Mucosa of descending colon (tissue), 3 donors: ENCODE results near the gene CCDC177. TPM values are rescaled to one million over a fixed set of nuclear protein-coding genes. Genes with fewer than 3 reads are reported as not detected.
"Not testable (repeated sequence)": the region's sequence is repeated elsewhere in the genome, so short reads cannot be mapped to it uniquely, and the experiment has no call there.

Source experiments
- ATAC-seq: fragments of 200-7000 bp; cut with Tn5 transposase; one replicate; pipeline ENCODE4 v1.9.1; 2020; ENCODE audit warnings: mild to moderate bottlenecking, moderate library complexity
- DNase-seq, 3 donors: peaks; one replicate each; pipeline ENCODE4 v3.0.0-alpha.2; 2020
- H3K36me3 ChIP-seq: fragments of 200-600 bp; one replicate; pipeline ENCODE4 v1.8.0; 2021; ENCODE audit warnings: low read depth, mild to moderate bottlenecking
- H3K4me1 ChIP-seq: fragments of 200-600 bp; one replicate; pipeline ENCODE4 v1.8.0; 2021; ENCODE audit warnings: low read depth, mild to moderate bottlenecking
- H3K4me3 ChIP-seq: fragments of 200-600 bp; one replicate; pipeline ENCODE4 v1.8.0; 2021; ENCODE audit warnings: mild to moderate bottlenecking
- H3K9me3 ChIP-seq: fragments of 200-600 bp; one replicate; pipeline ENCODE4 v1.8.0; 2021; ENCODE audit warnings: mild to moderate bottlenecking
- intact Hi-C, 2 donors: fragments of 100-400 bp; cut with DNase I in 1 of 2; cut with micrococcal nuclease in 1 of 2; formaldehyde crosslinking; loops; one replicate each; pipeline versions ENCODE4 v1.11.0 to v1.11.1; 2022; cut with DNase I, micrococcal nuclease
- total RNA-seq, 3 donors: library from RNA; stranded (reverse); fragmentation: NEBNext Ultra II Directional in 2 of 3; extraction: Animal tissue kit (Norgen Biotek cat#: 25700) in 2 of 3; gene quantifications; one replicate each; pipeline versions ENCODE4 v1.2.1 to v1.2.4, GENCODE V29; 2021 to 2023
- TF ChIP-seq, protein P1 (sequence below): fragments of 200-600 bp; IDR thresholded peaks from one replicate; pipeline ENCODE4 v1.8.0; 2022; ENCODE audit warnings: antibody characterized with exemption, mild to moderate bottlenecking
- donor health status: DM: no; HTN: no; CAD: no; lungs with moderate emphysema.
- donor health status: DM: no; HTN: no; CAD: no.
- donor health status: DM: no; HTN: yes; CAD: no.

Gene CCDC177
- total RNA-seq, 3 donors from 2014 or later: not detected

DNA sequence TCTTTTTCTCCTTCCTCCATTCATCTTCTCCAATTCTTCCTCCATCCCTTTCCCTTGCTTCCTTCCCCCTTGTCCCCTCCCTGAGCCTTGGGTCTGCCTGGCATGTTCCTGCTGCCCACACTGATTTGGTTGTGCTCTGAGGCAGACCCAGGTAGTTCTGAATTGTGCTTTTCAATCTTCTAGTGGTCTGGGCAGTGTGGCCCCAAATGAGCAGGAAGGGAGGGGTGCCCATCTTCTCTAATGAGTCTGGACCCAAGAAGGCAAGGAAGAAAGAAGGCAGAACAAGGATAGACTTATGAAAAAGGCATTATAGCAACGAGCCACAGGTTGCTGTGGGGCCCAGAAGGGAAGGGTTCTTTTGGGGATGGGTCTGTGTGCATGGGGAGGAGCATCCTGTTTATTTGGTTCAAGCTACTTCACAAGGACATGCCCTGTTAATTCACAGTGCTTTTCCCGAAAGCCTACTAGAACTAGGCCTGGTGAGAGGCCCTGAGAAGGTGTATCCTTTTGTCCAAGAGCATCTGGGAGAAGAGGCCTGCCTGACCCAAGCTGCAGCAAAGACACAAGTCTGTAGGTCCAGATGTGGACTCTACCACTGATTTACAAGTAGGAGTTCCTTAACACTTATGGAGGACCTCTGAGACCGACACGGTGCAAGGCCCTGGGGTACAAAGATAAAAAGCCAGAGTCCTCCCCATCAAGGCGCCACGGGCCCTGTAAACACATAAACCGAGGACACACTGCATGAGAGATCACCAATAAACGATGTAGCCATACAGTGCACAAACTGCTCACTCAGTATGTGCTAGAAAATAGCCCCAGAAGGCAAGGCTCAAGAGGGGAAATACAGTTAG, 35.6 kb upstream of the CCDC177 start:
- DNase-seq (peak in 1 of 3 donors; percentile 33), ATAC-seq (no peak)
- no peaks in the 10 kb centered on the region for H3K9me3 ChIP-seq
- TF ChIP-seq, protein P1, sequence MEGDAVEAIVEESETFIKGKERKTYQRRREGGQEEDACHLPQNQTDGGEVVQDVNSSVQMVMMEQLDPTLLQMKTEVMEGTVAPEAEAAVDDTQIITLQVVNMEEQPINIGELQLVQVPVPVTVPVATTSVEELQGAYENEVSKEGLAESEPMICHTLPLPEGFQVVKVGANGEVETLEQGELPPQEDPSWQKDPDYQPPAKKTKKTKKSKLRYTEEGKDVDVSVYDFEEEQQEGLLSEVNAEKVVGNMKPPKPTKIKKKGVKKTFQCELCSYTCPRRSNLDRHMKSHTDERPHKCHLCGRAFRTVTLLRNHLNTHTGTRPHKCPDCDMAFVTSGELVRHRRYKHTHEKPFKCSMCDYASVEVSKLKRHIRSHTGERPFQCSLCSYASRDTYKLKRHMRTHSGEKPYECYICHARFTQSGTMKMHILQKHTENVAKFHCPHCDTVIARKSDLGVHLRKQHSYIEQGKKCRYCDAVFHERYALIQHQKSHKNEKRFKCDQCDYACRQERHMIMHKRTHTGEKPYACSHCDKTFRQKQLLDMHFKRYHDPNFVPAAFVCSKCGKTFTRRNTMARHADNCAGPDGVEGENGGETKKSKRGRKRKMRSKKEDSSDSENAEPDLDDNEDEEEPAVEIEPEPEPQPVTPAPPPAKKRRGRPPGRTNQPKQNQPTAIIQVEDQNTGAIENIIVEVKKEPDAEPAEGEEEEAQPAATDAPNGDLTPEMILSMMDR: no peak
- intact Hi-C loops: loop anchor here in 1 of 2 donors (10.0 kb wide), 1 partner anchor 55 kb away; no protein-coding TSS in a partner anchor
- H3K4me3 ChIP-seq: no peak overlapping the region
- peaks cover 54% of the 10 kb centered on the region for H3K4me1 ChIP-seq
- no peaks in the 10 kb centered on the region for H3K36me3 ChIP-seq

DNA sequence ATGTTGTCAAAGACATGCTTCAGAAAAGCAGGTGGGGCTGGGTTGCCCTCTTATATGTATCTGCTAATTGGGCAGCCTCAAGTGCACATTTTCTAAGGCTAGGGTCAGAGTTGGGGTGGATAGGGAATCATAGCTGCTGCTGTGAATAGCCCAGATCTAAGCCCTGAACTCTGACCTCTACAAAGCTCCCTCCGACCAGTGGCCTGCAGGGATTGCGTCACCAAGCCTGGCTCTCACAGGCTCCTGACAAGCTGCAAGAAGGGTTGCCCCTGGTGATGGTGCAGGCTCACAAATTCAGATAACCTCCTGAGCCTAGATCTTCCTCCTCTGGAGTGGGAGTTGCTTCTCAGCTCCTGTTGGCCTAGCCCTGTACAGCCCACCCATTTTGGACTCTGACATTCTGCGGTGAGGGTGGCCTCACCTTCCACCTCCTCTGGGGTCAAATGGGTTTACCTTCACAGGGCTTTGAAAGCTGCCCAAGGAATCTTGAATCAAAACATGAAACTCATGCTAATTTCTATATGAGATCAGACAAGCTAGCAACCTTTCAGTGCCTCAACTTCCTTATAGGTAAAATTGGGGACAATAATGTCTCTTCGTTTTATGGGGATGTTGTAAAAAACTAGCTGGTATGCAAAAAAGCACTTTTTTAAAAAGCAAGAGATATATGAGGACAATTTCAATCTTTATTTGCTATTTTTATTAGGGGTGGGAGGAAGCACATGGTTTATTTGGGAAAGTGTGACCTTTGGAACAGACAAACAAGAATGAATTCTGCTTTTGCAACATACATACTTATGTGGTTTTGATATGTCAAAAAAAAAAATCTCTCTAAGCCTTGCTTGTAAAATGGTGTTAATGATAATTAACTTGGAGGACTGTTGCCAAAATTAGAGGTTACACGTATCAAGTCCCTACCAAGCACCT, 31.9 kb upstream of the CCDC177 start:
- peak; percentile 41 for ATAC-seq
- H3K4me1 ChIP-seq: peaks cover 30% of the 10 kb centered on the region
- intact Hi-C loops: no loop called here
- H3K9me3 ChIP-seq: no peaks in the 10 kb centered on the region
- H3K4me3 ChIP-seq: no peak overlapping the region
- no peaks in the 10 kb centered on the region for H3K36me3 ChIP-seq
- peak; percentile 47 to 73 (median 61) for DNase-seq
- TF ChIP-seq, protein P1: no peak

DNA sequence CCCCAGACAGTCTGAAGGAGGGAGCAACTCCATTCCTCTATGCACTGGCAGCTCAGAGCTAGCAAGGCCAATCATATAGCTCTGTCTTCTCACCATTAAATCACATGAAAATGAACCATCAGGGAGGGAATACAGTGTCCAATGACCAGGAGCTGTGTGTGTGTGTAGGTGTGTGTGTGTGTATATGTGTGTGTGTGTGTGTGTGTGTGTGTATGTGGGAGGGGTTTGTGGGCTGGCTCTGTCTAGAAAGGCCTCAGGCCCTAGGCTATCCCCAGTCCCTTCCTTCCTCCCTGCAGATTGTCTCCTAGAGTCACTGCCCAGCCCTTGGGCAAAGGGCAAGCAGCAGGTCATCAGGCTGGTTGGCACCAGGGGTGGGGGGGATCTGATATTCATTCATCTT, 31.1 kb upstream of the CCDC177 start:
- Histone ChIP-seq H3K4me1 (peaks cover 27% of the 10 kb centered on the region), H3K36me3 (no peaks in the 10 kb centered on the region), H3K4me3 (no peak overlapping the region), H3K9me3 (no peaks in the 10 kb centered on the region)
- ATAC-seq (peak; percentile 76), DNase-seq (peak in 2 of 3 donors; percentile 55 to 56)
- intact Hi-C loops: no loop called here
- TF ChIP-seq, protein P1: no peak

DNA sequence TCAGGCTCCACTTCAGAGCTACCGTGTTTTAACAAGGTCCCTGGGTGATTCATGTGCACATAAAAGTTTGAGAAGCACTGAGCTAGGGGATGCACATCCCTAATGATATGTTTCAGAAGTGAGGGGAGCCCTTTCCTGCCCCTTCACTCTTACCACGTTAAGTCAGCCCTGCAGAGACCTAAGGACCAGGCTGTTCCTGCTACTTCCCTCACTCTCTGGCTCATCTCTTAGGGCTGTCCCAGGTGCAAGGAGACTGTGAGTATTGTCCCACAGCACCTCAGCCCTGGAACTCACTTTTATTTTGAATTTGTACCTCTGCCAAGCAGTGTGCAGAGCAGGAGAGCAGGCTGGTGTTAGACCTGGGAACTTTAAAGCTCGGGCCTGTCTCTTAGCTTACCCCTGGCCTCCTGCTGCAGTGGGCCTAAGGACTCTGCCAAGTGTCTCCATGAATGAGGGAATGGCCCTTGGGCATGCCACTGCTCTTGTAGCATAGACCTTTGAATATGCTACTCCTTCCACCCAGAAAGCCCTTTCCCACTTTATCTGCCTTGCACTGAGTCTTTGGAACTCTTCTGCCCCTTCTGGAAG, 25.7 kb upstream of the CCDC177 start:
- H3K4me3 ChIP-seq: no peak overlapping the region
- TF ChIP-seq, protein P1: no peak
- H3K9me3 ChIP-seq: no peaks in the 10 kb centered on the region
- DNase-seq (no peak), ATAC-seq (no peak)
- peaks cover 6% of the 10 kb centered on the region for H3K4me1 ChIP-seq
- intact Hi-C loops: loop anchor here (5.0 kb wide), 2 partner anchors 122 to 127 kb away; no protein-coding TSS in a partner anchor
- H3K36me3 ChIP-seq: no peaks in the 10 kb centered on the region

DNA sequence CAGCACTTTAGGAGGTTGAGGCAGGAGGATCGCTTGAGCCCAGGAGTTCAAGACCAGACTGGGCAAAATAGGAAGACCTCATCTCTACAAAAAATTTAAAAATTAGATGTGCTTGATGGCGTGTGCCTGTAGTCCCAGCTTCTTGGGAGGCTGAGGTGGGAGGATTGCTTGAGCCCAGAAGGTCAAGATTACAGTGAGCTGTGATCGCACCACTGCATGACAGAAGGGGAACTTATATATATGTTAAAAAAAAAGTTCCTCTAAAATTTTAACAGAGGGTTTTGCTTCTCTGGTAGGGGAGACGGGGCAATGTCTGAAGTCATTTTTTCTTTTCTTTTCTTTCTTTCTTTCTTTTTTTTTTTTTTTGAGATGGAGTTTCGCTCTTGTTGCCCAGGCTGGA, 24.8 kb upstream of the CCDC177 start:
- H3K4me3 ChIP-seq, H3K36me3 ChIP-seq, H3K9me3 ChIP-seq, intact Hi-C loops, DNase-seq, H3K4me1 ChIP-seq, ATAC-seq: not testable (repeated sequence)
